Glutamatergic neuron (in vitro differentiated cells): ENCODE data around the gene POC1A. TPM values are rescaled to one million over a fixed set of nuclear protein-coding genes. Genes with fewer than 3 reads are reported as not detected.

Experiments used
- DNase-seq: peaks from one replicate; pipeline ENCODE4 v3.0.0; 2022
- H3K27ac Mint-ChIP-seq: one replicate; pipeline ENCODE4 v1.8.0; 2020; ENCODE audit warnings: mild to moderate bottlenecking, mixed read lengths, inconsistent platforms; ENCODE audit not compliant: unreplicated experiment
- H3K27me3 Mint-ChIP-seq: one replicate; pipeline ENCODE4 v1.8.0; 2020; ENCODE audit warnings: mild to moderate bottlenecking, moderate library complexity, mixed read lengths, inconsistent platforms; ENCODE audit not compliant: unreplicated experiment
- H3K36me3 Mint-ChIP-seq: one replicate; pipeline ENCODE4 v1.8.0; 2020; ENCODE audit warnings: mild to moderate bottlenecking, mixed read lengths, inconsistent platforms; ENCODE audit not compliant: unreplicated experiment
- H3K4me1 Mint-ChIP-seq: one replicate; pipeline ENCODE4 v1.8.0; 2020; ENCODE audit warnings: mild to moderate bottlenecking, low read depth, mixed read lengths, inconsistent platforms; ENCODE audit not compliant: unreplicated experiment
- H3K4me3 Mint-ChIP-seq: one replicate; pipeline ENCODE4 v1.8.0; 2020; ENCODE audit warnings: mild to moderate bottlenecking, mixed read lengths, inconsistent platforms; ENCODE audit not compliant: unreplicated experiment
- H3K9me3 Mint-ChIP-seq: one replicate; pipeline ENCODE4 v1.8.0; 2020; ENCODE audit warnings: mild to moderate bottlenecking, moderate library complexity, mixed read lengths, inconsistent platforms; ENCODE audit not compliant: unreplicated experiment
- total RNA-seq: library from RNA; stranded (reverse); fragmentation: NEBNext Ultra II Directional; extraction: Animal tissue kit (Norgen Biotek cat#: 25700); gene quantifications from one replicate; pipeline ENCODE4 v1.2.1, GENCODE V29; 2021; ENCODE audit not compliant: unreplicated experiment
- TF ChIP-seq, protein P1 (sequence below): fragments of 200-600 bp; sonication (generic); IDR thresholded peaks from one replicate; pipeline ENCODE4 v1.5.0; 2021; ENCODE audit not compliant: partially characterized antibody, unreplicated experiment

POC1A gene
- total RNA-seq, 1 donor from 2014 or later = 3.2 TPM

DNA sequence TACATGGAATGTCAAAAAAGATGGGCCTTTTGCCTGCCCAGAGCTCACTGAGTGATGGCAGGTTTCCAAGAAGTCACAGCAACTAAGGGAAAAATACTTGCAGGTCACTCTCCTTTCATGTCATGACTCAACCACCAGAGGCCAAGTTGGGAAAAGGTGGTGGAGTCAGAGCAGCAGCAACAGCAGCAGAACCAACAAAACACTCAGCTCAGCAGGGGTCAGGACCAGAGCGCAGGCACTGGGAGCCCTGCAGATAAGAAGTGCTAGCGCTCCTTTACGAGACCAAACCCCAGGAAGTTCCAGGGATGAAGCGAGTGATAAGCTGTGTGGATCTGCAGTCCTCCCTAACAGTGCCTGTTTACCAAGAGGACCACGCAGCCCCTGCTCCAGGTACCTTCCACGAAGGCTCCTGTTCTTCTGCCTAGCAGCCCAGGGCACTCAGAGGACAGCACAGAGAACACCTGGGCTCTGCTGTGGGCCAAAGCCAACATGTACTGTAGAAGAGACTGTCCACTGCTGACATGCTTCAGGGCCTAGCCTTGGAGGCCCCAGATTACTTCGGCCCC, 26.0 kb downstream of the POC1A start:
- no peak for DNase-seq
- H3K27ac Mint-ChIP-seq = no peak overlapping the region

GRCh38 chr3:52126500-52126899, 27.7 kb downstream of the POC1A start:
- Mint-ChIP-seq H3K27ac (no peak overlapping the region), H3K36me3 (no peaks in the 10 kb centered on the region), H3K9me3 (no peaks in the 10 kb centered on the region), H3K27me3 (peaks cover 8% of the 10 kb centered on the region), H3K4me3 (no peak overlapping the region), H3K4me1 (no peaks in the 10 kb centered on the region)
- no peak for DNase-seq
- TF ChIP-seq, protein P1, sequence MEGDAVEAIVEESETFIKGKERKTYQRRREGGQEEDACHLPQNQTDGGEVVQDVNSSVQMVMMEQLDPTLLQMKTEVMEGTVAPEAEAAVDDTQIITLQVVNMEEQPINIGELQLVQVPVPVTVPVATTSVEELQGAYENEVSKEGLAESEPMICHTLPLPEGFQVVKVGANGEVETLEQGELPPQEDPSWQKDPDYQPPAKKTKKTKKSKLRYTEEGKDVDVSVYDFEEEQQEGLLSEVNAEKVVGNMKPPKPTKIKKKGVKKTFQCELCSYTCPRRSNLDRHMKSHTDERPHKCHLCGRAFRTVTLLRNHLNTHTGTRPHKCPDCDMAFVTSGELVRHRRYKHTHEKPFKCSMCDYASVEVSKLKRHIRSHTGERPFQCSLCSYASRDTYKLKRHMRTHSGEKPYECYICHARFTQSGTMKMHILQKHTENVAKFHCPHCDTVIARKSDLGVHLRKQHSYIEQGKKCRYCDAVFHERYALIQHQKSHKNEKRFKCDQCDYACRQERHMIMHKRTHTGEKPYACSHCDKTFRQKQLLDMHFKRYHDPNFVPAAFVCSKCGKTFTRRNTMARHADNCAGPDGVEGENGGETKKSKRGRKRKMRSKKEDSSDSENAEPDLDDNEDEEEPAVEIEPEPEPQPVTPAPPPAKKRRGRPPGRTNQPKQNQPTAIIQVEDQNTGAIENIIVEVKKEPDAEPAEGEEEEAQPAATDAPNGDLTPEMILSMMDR = no peak

More for the DNA sequence above, 26.0 kb downstream of the POC1A start:
- H3K4me3 Mint-ChIP-seq = no peak overlapping the region
- peaks cover 9% of the 10 kb centered on the region for H3K27me3 Mint-ChIP-seq
- H3K4me1 Mint-ChIP-seq = no peaks in the 10 kb centered on the region
- no peaks in the 10 kb centered on the region for H3K9me3 Mint-ChIP-seq
- TF ChIP-seq, protein P1 = no peak
- no peaks in the 10 kb centered on the region for H3K36me3 Mint-ChIP-seq

- Mint-ChIP-seq H3K27ac (no peak overlapping the region), H3K36me3 (no peaks in the 10 kb centered on the region), H3K9me3 (no peaks in the 10 kb centered on the region), H3K4me1 (peaks cover 3% of the 10 kb centered on the region), H3K4me3 (no peak overlapping the region), H3K27me3 (peaks cover 5% of the 10 kb centered on the region)
- no peak for DNase-seq
- TF ChIP-seq, protein P1 = no peak
These were observed 28.2 kb downstream of the POC1A start for GRCh38 chr3:52126036-52126435.

DNA sequence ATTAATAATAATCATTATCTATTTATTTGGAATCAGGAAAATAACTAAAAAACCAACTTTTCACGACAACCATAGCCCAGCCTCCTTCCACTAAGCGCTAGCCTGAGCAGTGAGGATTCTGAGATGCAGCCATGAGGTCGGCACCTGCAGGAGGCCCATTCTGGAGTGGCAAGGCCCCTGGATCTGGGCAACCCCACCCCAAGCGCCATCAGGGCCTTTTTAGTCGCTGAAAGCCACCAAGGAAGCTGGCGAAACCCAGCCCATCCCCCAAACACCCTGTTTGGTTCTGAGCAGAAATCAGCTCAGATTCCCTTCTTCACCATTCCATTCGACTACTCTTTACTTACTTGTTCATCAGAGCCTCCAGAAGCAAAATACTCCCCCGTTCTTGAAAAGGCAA, 29.5 kb downstream of the POC1A start:
- H3K27ac Mint-ChIP-seq = no peak overlapping the region
- no peaks in the 10 kb centered on the region for H3K9me3 Mint-ChIP-seq
- H3K4me1 Mint-ChIP-seq = peaks cover 6% of the 10 kb centered on the region
- H3K27me3 Mint-ChIP-seq = peaks cover 5% of the 10 kb centered on the region
- TF ChIP-seq, protein P1 = no peak
- no peak overlapping the region for H3K4me3 Mint-ChIP-seq
- H3K36me3 Mint-ChIP-seq = no peaks in the 10 kb centered on the region
- DNase-seq = no peak

DNA sequence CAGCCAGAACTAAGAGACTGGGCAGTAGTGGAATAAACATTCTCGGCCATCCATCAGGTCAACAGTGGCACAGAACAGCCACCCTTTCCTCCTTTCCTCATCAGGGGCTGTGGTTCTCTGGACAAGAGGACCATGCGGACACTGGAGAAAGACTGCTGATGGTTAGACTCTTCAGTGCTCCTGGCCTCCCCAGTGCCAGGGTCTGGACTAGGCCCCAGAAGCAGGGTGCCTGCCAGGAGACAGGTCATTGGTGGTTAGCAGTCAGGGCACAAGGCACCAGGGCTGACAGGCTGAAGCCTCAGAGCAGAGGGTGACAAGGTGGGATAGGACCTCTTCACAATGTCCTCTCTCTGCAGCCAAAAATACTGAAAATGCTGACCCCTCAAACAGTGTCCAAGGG, 30.1 kb downstream of the POC1A start:
- Mint-ChIP-seq H3K27ac (no peak overlapping the region), H3K4me3 (no peak overlapping the region), H3K4me1 (peaks cover 6% of the 10 kb centered on the region), H3K9me3 (no peaks in the 10 kb centered on the region), H3K27me3 (peaks cover 5% of the 10 kb centered on the region), H3K36me3 (no peaks in the 10 kb centered on the region)
- no peak for DNase-seq
- TF ChIP-seq, protein P1 = no peak
